ENCODE results near the gene NAB2. TPM values are rescaled to one million over a fixed set of nuclear protein-coding genes. Genes with fewer than 3 reads are reported as not detected.
"Not testable (repeated sequence)": the region's sequence is repeated elsewhere in the genome, so short reads cannot be mapped to it uniquely, and the experiment has no call there.

NAB2 gene
- total RNA-seq, 1 donor from 2014 or later, result 33.2 TPM

DNA sequence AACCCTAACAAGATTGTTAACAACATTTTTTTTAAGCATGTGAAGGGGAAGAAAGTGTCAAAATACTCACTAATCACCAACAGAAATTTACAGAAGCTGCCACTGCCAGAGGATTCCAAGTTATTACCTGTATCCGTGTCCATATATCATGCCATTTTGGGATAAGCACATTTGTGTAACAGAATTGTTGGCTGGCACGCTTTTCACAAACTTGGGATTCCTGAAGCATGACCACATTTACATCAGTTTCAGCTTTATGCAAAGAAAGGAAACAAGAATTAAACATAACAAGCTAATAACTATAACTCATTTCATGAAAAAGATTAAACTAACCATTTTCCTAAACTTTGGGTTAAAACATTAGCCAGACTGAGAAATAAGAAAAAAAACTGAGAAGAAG lies 16.3 kb upstream of the NAB2 start:
- DNase-seq, result no peak

DNA sequence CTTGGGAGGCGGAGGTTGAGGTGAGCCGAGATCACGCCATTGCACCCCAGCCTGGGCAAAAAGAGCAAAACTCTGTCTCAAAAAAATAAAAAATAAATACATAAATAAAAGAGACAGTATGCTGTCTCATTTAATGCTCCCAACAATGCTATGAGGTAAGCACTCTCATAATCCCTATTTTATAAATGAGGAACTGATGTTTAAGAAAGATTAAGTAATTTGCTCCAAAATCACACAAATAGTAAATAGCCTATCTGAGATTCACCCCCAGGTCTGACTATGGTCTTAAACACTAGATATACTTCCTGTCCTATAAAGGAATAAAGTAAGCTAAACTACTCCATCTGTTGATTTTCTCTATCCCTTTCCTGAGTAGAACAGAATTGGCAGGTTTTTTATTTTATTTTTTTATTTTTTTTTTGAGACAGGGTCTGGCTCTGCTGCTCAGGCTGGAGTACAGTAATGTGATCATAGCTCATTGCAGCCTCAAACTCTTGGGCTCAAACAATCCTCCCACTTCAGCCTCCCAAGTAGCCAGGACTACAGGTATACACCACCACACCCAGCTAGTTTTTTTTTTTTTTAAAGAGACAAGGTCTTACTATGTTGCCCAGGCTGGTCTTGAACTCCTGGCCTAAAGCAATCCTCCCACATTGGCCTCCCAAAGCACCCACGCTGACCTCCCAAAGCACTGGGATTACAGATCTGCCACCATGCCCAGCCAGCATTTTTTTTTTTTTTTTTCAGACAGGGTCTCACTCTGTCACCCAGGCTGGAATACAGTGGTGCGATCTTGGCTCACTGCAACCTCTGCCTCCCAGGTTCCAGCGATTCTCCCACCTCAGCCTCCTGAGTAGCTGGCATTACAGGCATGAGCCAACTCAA lies 15.1 kb upstream of the NAB2 start:
- not testable (repeated sequence) for DNase-seq

DNA sequence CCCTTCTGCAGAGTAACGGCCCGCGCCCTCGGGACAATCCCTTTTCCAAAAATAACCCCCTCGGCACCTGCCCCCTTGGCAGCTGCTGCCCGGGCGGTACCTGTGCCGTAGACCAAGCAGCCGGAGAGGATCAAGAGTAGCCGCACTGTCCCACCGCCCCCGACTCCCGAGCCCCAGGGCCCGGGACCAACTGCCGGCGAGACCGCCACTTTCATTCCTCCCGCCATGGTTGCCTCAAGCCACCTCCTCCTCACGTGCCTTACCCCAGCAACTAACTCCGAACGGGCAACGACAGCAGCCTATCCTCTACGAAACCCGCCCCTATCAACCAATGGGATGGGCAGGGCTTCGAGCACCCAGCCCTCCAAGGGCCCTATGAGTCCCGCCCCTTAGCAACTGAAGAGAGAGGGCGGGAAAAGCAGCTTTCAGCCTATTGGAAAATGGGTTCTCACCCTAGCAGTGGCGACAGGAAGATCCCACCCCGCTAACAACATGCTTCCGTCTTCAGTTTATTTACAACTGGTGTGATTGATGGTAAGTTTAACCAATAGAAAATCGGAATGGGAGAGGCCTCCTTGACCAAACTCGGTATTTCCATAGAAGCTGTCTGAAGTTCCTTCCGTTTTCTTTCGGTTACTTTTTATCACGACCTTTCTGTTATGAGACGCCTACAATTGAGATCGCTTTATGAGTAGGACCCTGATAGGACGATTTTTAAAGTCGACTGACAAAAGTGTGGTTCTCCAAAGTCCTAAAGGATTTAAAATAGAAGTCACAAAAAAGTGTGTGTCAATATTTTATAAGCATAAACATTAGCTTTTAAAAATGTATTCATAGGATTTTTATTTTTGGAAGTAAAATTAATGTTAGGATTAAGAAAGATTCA lies 10.2 kb upstream of the NAB2 start, which contains the start of gene NEMP1:
Gene NEMP1 (minus strand): TSS at position 273 of the 886 bp plus-strand sequence. CDS start 46 bp downstream, at position 227.
- peak; percentile 98 for DNase-seq

- DNase-seq, result no peak
These were observed 9.1 kb upstream of the NAB2 start for GRCh38 chr12:57079821-57080220.

DNA sequence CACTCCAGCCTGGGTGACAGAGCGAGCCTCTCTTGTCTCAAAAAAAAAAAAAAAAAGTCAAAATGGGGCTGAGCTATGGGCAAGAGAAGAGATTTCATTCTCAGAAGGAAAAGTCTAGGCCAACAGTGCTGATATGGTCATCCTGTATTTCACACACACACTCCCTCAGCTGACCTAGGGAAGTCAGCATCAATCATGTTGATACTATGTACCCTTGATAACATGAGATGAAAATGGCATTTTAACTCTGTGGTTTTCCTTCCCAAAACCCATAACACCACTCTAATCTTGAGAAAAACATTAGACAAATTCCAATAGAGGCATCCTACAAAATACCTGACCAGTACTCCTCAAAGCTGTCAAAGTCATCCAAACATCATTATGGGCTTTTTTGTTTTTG lies 8.1 kb upstream of the NAB2 start:
- DNase-seq, result no peak

- no peak for DNase-seq
These were observed 2.9 kb upstream of the NAB2 start for GRCh38 chr12:57085999-57086492.

DNA sequence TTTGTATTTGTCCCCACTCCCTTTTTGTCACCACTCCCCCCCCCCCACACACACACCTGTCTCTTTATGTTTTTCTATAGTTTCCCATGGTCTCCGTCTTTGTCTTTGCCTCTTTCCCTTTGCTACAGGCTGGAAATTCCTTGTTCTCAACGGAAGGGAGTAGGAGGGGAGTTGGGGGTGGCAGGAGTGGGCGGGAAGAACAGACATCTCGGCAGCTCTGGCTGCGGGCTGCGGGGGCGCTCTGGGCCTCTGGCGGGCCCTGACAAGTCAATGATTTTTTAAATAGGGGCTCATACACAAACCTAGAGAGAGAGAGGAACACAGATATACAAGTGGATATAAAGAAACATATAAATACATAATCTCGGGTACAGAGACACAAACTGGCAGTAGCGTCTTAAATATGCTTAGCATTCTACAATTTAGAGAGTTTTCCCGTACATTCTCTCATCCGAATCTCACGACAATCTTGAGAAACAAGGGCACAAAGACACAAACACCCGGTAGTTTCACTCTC lies 2.4 kb upstream of the NAB2 start:
- peak; percentile 40 for DNase-seq

- DNase-seq, result peak; percentile 56
These were observed 1.8 kb upstream of the NAB2 start for GRCh38 chr12:57087010-57087690.

DNA sequence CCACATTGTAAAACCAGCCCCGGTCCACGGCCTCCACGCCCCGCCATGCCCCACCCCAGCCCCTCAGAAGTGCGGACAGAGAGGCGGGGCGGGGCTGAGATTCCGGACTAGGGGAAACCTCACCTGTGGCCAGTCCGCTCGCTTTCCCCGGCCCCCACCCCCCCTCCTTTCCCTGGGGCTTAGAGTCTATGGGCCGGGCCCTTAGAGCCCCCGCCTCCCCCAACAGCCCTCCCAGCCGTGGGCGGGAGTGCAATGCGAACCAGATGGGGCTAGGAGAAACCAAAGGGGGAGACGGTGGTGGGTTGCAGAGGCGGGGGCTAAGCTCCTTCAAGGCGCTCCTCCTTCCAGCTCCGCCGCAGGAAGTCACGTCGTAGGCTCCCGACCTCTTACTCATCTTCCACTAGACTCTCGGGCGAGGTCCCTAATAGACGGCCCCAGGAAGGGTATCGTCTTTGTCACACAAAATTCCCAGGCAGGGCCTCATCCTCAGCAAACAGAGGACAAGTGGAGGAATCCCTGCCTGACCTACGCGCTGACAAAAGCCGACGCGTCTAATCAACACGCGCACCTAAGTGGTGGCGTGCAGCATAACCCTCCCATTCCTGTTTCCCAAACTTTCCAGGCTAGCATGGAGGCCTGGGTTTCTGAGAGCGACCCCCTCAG lies 1.1 kb upstream of the NAB2 start:
- no peak for DNase-seq

GRCh38 chr12:57089271-57090245 lies 644 bp downstream of the NAB2 start:
- DNase-seq, result peak; percentile 51

- DNase-seq, result no peak
These were observed 1.6 kb downstream of the NAB2 start for GRCh38 chr12:57090490-57090889.

DNA sequence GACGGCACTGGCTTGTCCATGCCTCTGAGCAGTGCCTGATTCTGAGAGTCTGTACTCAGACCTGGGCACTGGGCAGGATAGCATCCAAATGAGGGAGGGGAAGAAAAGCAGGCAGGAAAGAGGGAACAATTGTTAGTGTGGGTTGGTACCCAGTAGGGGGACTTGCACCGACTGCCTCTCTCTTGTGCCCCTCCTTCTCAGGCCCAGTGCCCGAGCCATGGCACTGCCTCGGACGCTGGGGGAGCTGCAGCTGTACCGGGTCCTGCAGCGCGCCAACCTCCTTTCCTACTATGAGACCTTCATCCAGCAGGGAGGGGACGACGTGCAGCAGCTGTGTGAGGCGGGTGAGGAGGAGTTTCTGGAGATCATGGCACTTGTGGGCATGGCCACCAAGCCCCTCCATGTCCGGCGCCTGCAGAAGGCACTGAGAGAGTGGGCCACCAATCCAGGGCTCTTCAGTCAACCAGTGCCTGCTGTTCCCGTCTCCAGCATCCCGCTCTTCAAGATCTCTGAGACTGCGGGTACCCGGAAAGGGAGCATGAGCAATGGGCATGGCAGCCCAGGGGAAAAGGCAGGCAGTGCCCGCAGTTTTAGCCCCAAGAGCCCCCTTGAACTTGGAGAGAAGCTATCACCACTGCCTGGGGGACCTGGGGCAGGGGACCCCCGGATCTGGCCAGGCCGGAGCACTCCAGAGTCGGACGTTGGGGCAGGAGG lies 2.2 kb downstream of the NAB2 start:
- DNase-seq, result peak; percentile 50

- DNase-seq, result no peak
These were observed 3.0 kb downstream of the NAB2 start for GRCh38 chr12:57091638-57092528.

GRCh38 chr12:57092529-57092862 lies 3.6 kb downstream of the NAB2 start:
- no peak for DNase-seq

- no peak for DNase-seq
These were observed 4.0 kb downstream of the NAB2 start for GRCh38 chr12:57092876-57093414.

GRCh38 chr12:57093415-57094207 lies 4.7 kb downstream of the NAB2 start:
- DNase-seq, result peak; percentile 72
